GM19043 (cell line): ENCODE results near the gene TMEM63B.
"Not testable (repeated sequence)": the region's sequence is repeated elsewhere in the genome, so short reads cannot be mapped to it uniquely, and the experiment has no call there.

Source experiments
- ATAC-seq: cut with Tn5 transposase; IDR thresholded peaks from one replicate; pipeline ENCODE4 v1.9.1; 2021; ENCODE audit warnings: low read depth; ENCODE audit not compliant: unreplicated experiment

TMEM63B gene

GRCh38 chr6:44127186-44128019 is at the start of gene TMEM63B, which contains the start of gene MRPL14:
Gene TMEM63B, plus strand, starts transcription at chr6:44127554. Its CDS starts 7,031 bp downstream, at chr6:44134585.
Gene MRPL14, minus strand, starts transcription at chr6:44127452. Its CDS starts 10,841 bp downstream, at chr6:44116611.
- ATAC-seq: peak; percentile 61

GRCh38 chr6:44078219-44078826 is 49.0 kb upstream of the TMEM63B start:
- ATAC-seq: no peak

GRCh38 chr6:44078827-44079671 is 48.3 kb upstream of the TMEM63B start:
- no peak for ATAC-seq

- no peak for ATAC-seq
Observed at GRCh38 chr6:44079672-44080071, 47.7 kb upstream of the TMEM63B start.

GRCh38 chr6:44080561-44081521 is 46.5 kb upstream of the TMEM63B start:
- no peak for ATAC-seq

GRCh38 chr6:44081753-44082152 is 45.6 kb upstream of the TMEM63B start:
- no peak for ATAC-seq

- no peak for ATAC-seq
Observed at GRCh38 chr6:44082872-44083321, 44.5 kb upstream of the TMEM63B start.

GRCh38 chr6:44084231-44085014 is 42.9 kb upstream of the TMEM63B start:
- ATAC-seq: no peak

GRCh38 chr6:44085219-44085618 is 42.1 kb upstream of the TMEM63B start:
- ATAC-seq: no peak

- ATAC-seq: no peak
Observed at GRCh38 chr6:44086931-44087574, 40.3 kb upstream of the TMEM63B start.

- no peak for ATAC-seq
Observed at GRCh38 chr6:44087623-44088022, 39.7 kb upstream of the TMEM63B start.

- ATAC-seq: no peak
Observed at GRCh38 chr6:44088827-44089590, 38.3 kb upstream of the TMEM63B start.

GRCh38 chr6:44090465-44090864 is 36.9 kb upstream of the TMEM63B start:
- ATAC-seq: no peak

GRCh38 chr6:44091356-44091755 is 36.0 kb upstream of the TMEM63B start:
- not testable (repeated sequence) for ATAC-seq

- ATAC-seq: no peak
Observed at GRCh38 chr6:44091981-44092884, 35.1 kb upstream of the TMEM63B start.

- ATAC-seq: no peak
Observed at GRCh38 chr6:44093066-44093465, 34.3 kb upstream of the TMEM63B start.
